ENCODE data around the gene GOLM1.

DNA sequence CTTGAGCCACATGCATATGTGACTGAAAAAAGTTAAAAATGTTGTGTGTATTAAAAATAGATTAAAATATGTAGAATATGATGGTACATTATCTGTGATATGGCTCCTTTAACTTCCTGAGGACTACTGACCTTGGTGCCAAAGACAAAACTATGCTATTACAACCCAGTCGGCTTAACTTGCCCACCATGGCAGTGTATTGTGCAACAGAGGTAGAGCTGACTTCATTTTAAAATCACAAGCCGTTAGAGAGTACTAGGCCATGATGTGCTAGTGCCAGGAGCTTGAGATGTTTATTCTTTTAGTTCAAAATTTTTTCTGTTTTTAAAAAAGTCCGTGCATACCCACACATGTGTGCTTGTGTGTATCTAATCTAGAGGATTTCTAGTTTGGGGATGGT, 112.1 kb downstream of the GOLM1 start:
- TF ChIP-seq, protein P1, sequence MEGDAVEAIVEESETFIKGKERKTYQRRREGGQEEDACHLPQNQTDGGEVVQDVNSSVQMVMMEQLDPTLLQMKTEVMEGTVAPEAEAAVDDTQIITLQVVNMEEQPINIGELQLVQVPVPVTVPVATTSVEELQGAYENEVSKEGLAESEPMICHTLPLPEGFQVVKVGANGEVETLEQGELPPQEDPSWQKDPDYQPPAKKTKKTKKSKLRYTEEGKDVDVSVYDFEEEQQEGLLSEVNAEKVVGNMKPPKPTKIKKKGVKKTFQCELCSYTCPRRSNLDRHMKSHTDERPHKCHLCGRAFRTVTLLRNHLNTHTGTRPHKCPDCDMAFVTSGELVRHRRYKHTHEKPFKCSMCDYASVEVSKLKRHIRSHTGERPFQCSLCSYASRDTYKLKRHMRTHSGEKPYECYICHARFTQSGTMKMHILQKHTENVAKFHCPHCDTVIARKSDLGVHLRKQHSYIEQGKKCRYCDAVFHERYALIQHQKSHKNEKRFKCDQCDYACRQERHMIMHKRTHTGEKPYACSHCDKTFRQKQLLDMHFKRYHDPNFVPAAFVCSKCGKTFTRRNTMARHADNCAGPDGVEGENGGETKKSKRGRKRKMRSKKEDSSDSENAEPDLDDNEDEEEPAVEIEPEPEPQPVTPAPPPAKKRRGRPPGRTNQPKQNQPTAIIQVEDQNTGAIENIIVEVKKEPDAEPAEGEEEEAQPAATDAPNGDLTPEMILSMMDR (IDR thresholded peaks at IDR 0.05): no peak
- no peak for TF ChIP-seq POLR2A (IDR thresholded peaks at IDR 0.05)
- TF ChIP-seq EP300 (IDR thresholded peaks at IDR 0.05): no peak
